HG02588 (cell line): ENCODE measurements around the gene KIAA0825.

Source experiments
- ATAC-seq: cut with Tn5 transposase; IDR thresholded peaks from one replicate; pipeline ENCODE4 v1.9.1; 2021; ENCODE audit warnings: mild to moderate bottlenecking, moderate library complexity; ENCODE audit not compliant: unreplicated experiment

The KIAA0825 gene

GRCh38 chr5:94457788-94458187 is 160.6 kb downstream of the KIAA0825 start:
- ATAC-seq: no peak

GRCh38 chr5:94445726-94446125 is 172.7 kb downstream of the KIAA0825 start:
- no peak for ATAC-seq

DNA sequence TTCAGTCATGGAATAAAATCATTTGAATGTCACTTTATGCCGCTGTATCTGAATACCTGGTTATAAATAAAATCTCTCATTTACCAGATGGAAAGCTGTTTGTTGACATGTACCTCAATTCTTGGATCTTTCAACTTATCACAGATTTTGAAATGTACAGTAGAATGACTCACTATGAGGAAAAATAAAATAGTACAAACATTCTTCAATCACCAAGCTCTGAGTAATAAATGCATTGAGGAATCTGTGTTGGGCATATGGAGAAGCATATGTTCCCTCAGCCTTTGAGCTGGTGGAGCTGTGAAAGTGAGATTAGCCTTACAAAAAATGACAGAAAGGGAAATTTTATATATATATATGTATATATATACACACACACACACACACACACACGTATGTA is 175.4 kb downstream of the KIAA0825 start:
- no peak for ATAC-seq

DNA sequence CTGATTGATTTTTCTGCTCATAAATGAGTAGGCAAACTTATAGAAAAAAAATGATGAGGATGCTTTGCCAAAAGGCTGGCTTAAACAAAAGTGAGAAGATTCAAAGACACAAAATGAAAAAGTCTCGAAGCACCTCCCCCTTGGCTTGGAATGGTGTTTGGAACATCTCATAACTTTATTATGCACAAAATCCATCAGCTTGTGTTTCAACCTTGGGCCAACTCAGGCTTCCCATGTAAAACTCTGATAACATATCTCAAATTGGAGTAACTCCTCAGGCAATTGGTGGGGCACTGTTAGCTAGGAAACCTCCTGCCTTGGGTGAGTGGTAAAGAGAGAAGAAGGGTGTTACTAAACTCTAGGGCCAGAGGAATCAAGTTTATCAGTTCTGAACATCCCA is 176.3 kb downstream of the KIAA0825 start:
- ATAC-seq: no peak

- ATAC-seq: no peak
Measured at GRCh38 chr5:94440015-94440414, 178.4 kb downstream of the KIAA0825 start.

GRCh38 chr5:94433397-94434163 is 184.8 kb downstream of the KIAA0825 start:
- ATAC-seq: no peak

DNA sequence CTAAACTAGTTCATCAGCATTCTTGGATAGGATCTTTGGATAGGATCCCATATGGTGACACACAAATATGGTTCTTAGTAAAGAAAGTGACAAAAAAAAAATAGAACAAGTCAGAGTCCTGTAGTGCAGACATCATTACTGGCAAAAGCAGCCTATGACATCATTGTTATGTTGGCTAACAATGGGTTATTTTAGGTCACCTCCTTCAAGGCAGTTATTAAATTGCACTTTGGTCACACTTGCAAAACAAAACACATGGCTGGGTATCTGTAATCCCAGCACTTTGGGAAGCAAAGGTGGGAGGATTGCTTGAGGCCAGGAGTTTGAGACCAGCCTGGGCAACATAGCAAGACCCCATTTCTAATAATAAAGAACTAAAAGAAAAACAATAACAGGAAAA is 185.9 kb downstream of the KIAA0825 start:
- ATAC-seq: no peak

DNA sequence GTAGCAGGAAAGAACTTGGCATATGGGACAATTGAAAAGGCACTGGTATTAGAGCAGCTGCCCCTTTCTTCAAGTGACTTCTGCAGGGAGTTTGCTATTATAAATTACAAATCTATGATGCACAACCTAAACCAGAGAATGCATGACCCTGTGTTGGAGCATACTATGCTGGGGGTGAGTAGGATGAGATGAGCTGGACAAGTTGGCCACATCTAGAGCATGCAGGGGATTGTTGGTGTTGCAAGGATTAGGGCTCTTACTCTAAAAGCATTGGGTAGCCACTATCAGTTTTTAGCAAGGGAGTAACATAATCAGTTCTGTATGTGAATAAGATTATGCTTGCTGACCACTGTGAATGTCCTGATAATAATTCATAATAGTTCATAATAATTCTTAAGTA is 186.7 kb downstream of the KIAA0825 start:
- ATAC-seq: no peak

DNA sequence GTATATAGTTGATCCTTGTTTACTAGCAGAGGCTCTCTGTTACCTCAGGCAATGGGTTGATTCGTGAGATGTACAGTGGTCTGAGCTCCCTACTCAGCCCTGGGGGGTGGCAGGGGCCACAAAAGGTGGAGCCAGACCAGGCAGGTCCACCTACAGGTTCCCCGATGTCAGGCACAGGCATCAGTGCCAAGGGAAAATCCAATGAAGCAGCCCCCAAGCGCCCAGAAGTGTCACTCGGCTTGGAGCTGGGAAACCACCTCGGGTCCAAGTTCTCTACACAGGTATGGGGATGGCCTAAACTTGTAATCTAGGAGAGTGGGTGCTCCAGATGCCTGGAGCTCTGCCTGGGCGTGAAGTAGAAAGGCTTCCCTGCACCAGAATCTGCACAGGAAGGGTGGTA is 188.8 kb downstream of the KIAA0825 start:
- no peak for ATAC-seq

DNA sequence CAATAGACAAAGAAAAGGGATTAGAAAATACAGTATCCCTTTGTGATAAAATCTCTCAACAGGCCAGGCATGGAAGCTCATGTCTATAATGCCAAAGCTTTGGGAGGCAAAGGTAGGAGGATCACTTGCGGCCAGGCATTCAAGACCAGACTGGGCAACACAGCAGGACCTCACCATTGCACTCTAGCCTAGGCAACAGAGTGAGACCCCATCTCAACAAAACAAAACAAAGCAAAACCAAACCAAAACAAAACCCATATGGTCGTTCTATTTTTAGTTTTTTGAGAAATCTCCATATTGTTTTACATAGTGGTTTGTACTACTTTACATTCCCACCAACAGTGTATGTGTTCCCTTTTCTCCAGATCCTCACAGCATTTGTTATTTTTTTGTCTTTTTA is 193.0 kb downstream of the KIAA0825 start:
- no peak for ATAC-seq

DNA sequence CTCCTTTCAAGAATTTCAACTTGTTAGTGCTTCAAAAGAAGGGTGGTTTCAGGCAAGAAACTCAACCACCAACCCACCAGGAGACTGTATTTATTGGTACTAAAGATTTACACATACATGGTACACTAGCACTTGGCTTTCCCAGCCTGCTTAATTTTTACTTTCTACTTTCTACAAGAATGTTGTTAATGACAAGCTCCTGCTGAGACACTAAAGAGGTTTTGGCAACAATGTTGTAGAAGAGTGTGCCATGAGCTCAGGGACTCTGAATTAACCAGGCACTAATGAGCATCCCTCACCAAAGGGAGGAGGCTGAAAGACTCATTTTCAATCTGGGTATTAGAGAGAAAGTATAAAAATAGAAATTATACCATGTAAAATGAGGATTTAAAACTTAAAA is 195.0 kb downstream of the KIAA0825 start:
- no peak for ATAC-seq

- no peak for ATAC-seq
Measured at GRCh38 chr5:94422812-94423211, 195.6 kb downstream of the KIAA0825 start.

DNA sequence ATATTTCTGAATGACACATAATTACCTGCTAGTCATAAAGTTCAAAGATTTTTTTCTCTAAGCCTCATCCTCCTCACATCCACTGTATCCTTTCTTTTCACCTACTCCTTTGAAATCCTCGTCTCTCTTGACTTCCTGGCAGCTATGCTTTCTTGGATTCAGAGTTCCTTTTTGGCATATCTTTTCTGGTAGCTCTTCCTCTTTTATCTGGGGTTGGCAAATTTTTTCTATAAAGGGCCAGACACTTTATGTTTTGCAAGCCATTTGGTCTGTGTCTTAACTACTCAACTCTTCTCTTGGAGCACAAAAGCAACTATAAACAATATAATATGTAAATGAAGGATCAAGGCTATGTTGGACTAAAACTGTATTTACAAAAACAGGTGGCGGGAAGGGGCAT is 197.5 kb downstream of the KIAA0825 start:
- no peak for ATAC-seq

DNA sequence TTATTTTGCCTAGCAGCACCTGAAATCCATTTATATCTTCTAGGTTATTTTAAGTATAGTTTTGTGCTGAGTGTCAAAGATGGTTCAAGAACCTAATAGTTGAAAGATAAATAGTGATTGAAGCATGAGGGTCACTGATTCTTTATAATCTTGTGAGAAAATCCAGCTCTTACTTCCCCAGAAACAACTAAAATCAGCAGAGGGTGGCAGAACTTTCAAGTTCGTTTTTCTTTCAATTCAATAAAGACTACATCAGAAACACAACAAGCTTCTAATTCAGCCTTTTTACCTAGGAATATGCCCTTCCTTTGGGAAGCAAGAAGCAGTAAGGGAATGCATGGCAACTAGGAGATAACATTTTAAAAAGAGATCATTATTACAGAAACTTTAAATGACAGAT is 202.6 kb downstream of the KIAA0825 start:
- no peak for ATAC-seq

- ATAC-seq: no peak
Measured at GRCh38 chr5:94409440-94409839, 209.0 kb downstream of the KIAA0825 start.

DNA sequence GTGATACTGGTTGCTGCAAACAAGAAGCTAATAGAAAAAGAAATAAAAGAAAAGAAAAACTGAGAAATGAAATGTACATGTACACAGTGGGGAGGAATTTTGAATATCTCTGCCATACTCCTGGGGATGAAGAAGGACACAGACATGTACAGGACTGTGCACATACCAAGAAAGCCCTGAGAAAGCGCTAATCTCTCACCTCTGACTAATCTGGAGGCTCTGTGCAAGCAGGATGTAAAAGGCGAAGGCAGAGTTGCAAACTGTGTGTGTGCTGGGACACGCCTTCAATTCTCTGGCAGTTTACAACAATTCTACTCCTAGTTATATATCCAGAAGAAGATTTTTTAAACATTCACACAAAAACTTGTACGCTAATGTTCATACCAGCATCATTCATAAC is 211.4 kb downstream of the KIAA0825 start:
- no peak for ATAC-seq

DNA sequence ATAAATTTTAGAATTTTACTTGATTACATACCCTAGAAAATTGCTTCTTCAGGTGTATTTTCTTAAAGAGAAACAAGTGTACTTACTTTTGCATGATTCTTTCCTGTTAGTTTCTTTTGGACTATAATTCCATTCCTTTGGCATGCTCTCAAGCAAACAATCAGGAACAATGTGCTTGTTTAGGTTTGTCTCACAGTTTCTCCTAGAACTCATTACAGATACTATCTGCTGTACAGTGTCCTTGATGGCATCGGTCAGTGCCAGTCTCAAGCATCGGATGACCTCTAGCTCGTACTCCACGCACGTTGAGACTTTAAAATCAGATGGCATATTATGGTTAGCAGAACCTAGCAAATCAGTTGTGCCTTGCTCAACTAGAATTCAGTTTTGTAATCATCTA is 214.9 kb downstream of the KIAA0825 start:
- ATAC-seq: no peak

GRCh38 chr5:94402096-94402495 is 216.3 kb downstream of the KIAA0825 start:
- ATAC-seq: no peak

DNA sequence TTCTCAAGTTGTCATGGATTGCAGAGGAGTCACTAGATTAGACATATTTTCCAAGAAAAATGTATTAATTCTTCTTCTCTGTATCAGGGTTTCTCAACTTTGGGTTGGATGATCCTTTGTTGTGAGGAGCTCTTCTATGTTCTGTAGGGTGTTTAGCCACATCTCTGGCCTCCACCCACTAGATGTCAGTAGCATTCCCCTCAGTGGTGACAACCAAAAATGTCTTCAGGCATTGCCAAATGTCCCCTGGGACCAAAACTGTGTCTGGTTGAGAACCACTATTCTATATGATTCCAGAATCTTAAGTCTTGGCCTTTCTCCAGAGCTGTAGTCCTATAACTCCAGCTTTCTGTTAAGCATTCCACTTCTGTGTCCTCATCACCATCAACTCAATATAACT is 220.9 kb downstream of the KIAA0825 start:
- no peak for ATAC-seq

GRCh38 chr5:94396687-94397086 is 221.7 kb downstream of the KIAA0825 start:
- ATAC-seq: no peak

DNA sequence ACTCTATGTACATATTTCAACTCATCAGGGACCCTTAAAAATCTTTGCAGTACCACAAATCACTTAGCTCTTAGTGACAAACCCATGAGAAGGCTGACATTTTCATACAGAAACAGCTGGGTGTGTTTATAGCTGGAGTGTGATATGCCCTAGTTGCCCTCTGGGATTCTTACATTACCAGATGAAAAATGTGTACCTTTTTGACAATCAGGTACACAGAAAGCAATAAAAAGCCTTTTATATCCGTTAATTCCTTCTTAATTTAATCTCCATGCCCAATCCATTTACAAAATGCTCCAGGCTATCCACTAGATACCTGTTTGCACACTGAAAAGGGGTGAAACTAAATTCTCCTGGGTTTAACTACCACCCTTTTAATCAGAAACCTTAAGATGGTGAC is 222.9 kb downstream of the KIAA0825 start:
- no peak for ATAC-seq

DNA sequence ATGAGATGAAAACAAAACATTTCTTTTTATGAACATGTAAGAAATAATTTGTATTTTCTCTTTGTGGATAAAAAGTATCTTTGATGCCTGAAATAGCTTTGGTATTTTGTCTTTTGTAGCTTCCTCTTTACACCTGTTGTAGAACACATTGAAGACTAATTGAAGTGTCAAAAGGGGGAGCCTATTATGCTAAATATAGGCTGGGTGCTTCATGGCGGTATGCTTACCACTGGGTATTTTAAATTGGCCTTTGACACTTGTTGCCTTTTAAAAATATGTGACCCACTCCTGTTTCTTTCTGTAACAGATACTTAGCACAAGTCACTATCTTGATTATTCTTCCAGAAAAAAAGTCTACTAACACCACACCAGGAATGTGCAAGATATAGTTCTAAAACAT is 226.4 kb downstream of the KIAA0825 start:
- ATAC-seq: no peak

GRCh38 chr5:94389515-94389899 is 228.9 kb downstream of the KIAA0825 start:
- ATAC-seq: no peak
